H9 (cell line): ENCODE data around the gene COG2. TPM values are rescaled to one million over a fixed set of nuclear protein-coding genes. Genes with fewer than 3 reads are reported as not detected.

Experiments
- DNase-seq: peaks from one replicate; pipeline ENCODE4 v3.0.0-alpha.2; 2017
- H2AFZ ChIP-seq: one replicate; pipeline ENCODE4 v1.6.1; 2013; ENCODE audit warnings: mild to moderate bottlenecking, low read length, control low read depth, moderate library complexity
- H2AK5ac ChIP-seq: 2 replicates; pipeline ENCODE4 v1.6.1; 2013; ENCODE audit warnings: low read length, control low read depth, mixed read lengths; ENCODE audit not compliant: insufficient read length
- H2BK120ac ChIP-seq: one replicate; pipeline ENCODE4 v1.6.1; 2013; ENCODE audit warnings: low read depth, mild to moderate bottlenecking, low read length, control low read depth, inconsistent platforms; ENCODE audit not compliant: poor library complexity, severe bottlenecking
- H2BK12ac ChIP-seq: 2 replicates; pipeline ENCODE4 v1.6.1; 2013; ENCODE audit warnings: low read length, control low read depth, mixed read lengths, low read depth; ENCODE audit not compliant: insufficient read length
- H2BK15ac ChIP-seq: 2 replicates; pipeline ENCODE4 v1.6.1; 2013; ENCODE audit warnings: low read depth, low read length, control low read depth
- H2BK20ac ChIP-seq: one replicate; pipeline ENCODE4 v1.6.1; 2013; ENCODE audit warnings: low read depth, mild to moderate bottlenecking, low read length, control low read depth, inconsistent platforms; ENCODE audit not compliant: poor library complexity, severe bottlenecking
- H2BK5ac ChIP-seq: 2 replicates; pipeline ENCODE4 v1.6.1; 2013; ENCODE audit warnings: low read length, control low read depth, mixed read lengths; ENCODE audit not compliant: insufficient read length
- H3K14ac ChIP-seq: 2 replicates; pipeline ENCODE4 v1.6.1; 2013; ENCODE audit warnings: low read length, control low read depth; ENCODE audit not compliant: insufficient read depth
- H3K18ac ChIP-seq: 2 replicates; pipeline ENCODE4 v1.6.1; 2013; ENCODE audit warnings: low read depth, mild to moderate bottlenecking, mixed read lengths, low read length, control low read depth; ENCODE audit not compliant: insufficient read length
- H3K23ac ChIP-seq: 2 replicates; pipeline ENCODE4 v1.6.1; 2013; ENCODE audit warnings: low read length, control low read depth, mixed read lengths, low read depth; ENCODE audit not compliant: insufficient read length
- H3K23me2 ChIP-seq: 2 replicates; pipeline ENCODE4 v1.6.1; 2013; ENCODE audit warnings: low read depth, mild to moderate bottlenecking, mixed read lengths, low read length, control low read depth; ENCODE audit not compliant: insufficient read length, poor library complexity, severe bottlenecking
- H3K27ac ChIP-seq: 2 replicates; pipeline ENCODE4 v1.5.1; 2013; ENCODE audit warnings: low read length, control low read depth, mixed read lengths, low read depth; ENCODE audit not compliant: insufficient read length
- H3K27me3 ChIP-seq: 2 replicates; pipeline ENCODE4 v1.6.1; 2013; ENCODE audit warnings: low read length, control low read depth, inconsistent platforms; ENCODE audit not compliant: insufficient read depth
- H3K4ac ChIP-seq: 2 replicates; pipeline ENCODE4 v1.6.1; 2013; ENCODE audit warnings: low read depth, mild to moderate bottlenecking, control low read depth, inconsistent platforms, low read length, moderate library complexity
- H3K4me1 ChIP-seq: 2 replicates; pipeline ENCODE4 v1.6.1; 2013; ENCODE audit warnings: low read length, control low read depth, inconsistent platforms; ENCODE audit not compliant: insufficient read depth
- H3K4me2 ChIP-seq: 2 replicates; pipeline ENCODE4 v1.6.1; 2013; ENCODE audit warnings: low read length, control low read depth, mixed read lengths; ENCODE audit not compliant: insufficient read length, insufficient read depth
- H3K56ac ChIP-seq: 2 replicates; pipeline ENCODE4 v1.6.1; 2013; ENCODE audit warnings: low read depth, mild to moderate bottlenecking, mixed read lengths, low read length, control low read depth; ENCODE audit not compliant: insufficient read length
- H3K79me1 ChIP-seq: 2 replicates; pipeline ENCODE4 v1.6.1; 2013; ENCODE audit warnings: low read depth, mild to moderate bottlenecking, moderate library complexity, low read length, control low read depth, inconsistent platforms; ENCODE audit not compliant: insufficient read depth, poor library complexity, severe bottlenecking
- H3K79me2 ChIP-seq: 2 replicates; pipeline ENCODE4 v1.6.1; 2013; ENCODE audit warnings: low read length, control low read depth, inconsistent platforms; ENCODE audit not compliant: insufficient read depth
- H3K9ac ChIP-seq: 2 replicates; pipeline ENCODE4 v1.6.1; 2013; ENCODE audit warnings: low read length, control low read depth, mixed read lengths; ENCODE audit not compliant: insufficient read length; ENCODE audit errors: extremely low read depth
- H3K9me3 ChIP-seq: one replicate; pipeline ENCODE4 v1.6.1; 2013; ENCODE audit warnings: low read depth, low read length, inconsistent platforms; ENCODE audit not compliant: control insufficient read depth
- H3T11ph ChIP-seq: one replicate; pipeline ENCODE4 v1.6.1; 2013; ENCODE audit warnings: mild to moderate bottlenecking, low read length, control low read depth, inconsistent platforms
- H4K20me1 ChIP-seq: one replicate; pipeline ENCODE4 v1.6.1; 2013; ENCODE audit not compliant: control insufficient read depth, insufficient read length, insufficient read depth
- H4K5ac ChIP-seq: 2 replicates; pipeline ENCODE4 v1.6.1; 2013; ENCODE audit warnings: low read depth, mild to moderate bottlenecking, mixed read lengths, low read length, control low read depth; ENCODE audit not compliant: insufficient read length
- H4K8ac ChIP-seq: replicated peaks from 2 replicates; pipeline ENCODE4 v1.6.1; 2013; ENCODE audit warnings: low read length, control low read depth, mixed read lengths, low read depth; ENCODE audit not compliant: insufficient read length
- H4K91ac ChIP-seq: 2 replicates; pipeline ENCODE4 v1.6.1; 2013; ENCODE audit warnings: low read depth, mild to moderate bottlenecking, moderate library complexity, mixed read lengths, low read length, control low read depth; ENCODE audit not compliant: insufficient read length
- H3K27ac Mint-ChIP-seq, 3 experiments: 2 replicates in 2 of 3; 3 replicates in 1 of 3; pipeline ENCODE4 v1.8.0; 2020 to 2021; ENCODE audit warnings: mixed read lengths in 3 of 3, mild to moderate bottlenecking in 1 of 3, moderate library complexity in 1 of 3
- H3K27me3 Mint-ChIP-seq: 2 replicates; pipeline ENCODE4 v1.8.0; 2021; ENCODE audit warnings: low read depth, mild to moderate bottlenecking, moderate library complexity, mixed read lengths
- H3K36me3 Mint-ChIP-seq, 3 experiments: 2 replicates in 2 of 3; 3 replicates in 1 of 3; pipeline ENCODE4 v1.8.0; 2020 to 2021; ENCODE audit warnings: low read depth in 3 of 3, mixed read lengths in 3 of 3; ENCODE audit not compliant: insufficient read depth in 1 of 3
- H3K4me1 Mint-ChIP-seq, 2 experiments: 2 replicates each; pipeline ENCODE4 v1.8.0; 2020; ENCODE audit warnings: mixed read lengths in 2 of 2
- H3K4me3 Mint-ChIP-seq, 2 experiments: 2 replicates in 1 of 2; 3 replicates in 1 of 2; pipeline ENCODE4 v1.8.0; 2020 to 2021; ENCODE audit warnings: mild to moderate bottlenecking in 2 of 2, mixed read lengths in 2 of 2, moderate library complexity in 1 of 2
- H3K9me3 Mint-ChIP-seq, 2 experiments: 2 replicates in 1 of 2; 3 replicates in 1 of 2; pipeline ENCODE4 v1.8.0; 2020; ENCODE audit warnings: mild to moderate bottlenecking in 2 of 2, mixed read lengths in 2 of 2, moderate library complexity in 1 of 2
- CTCF ChIP-seq: fragments of 200-600 bp; sonication (generic); conservative IDR thresholded peaks from 3 replicates; pipeline ENCODE4 v1.8.0; 2021; ENCODE audit warnings: antibody characterized with exemption, mild to moderate bottlenecking
- WGBS: extraction: QIAGEN DNeasy Blood & Tissue Kit; methylation state at CpG from one replicate; pipeline ENCODE4 v1.1.7; 2013; ENCODE audit warnings: missing lambda C conversion rate, low lambda C conversion rate, mixed read lengths; ENCODE audit not compliant: insufficient read length; ENCODE audit errors: extremely low coverage; 5-methylcytosine and 5-hydroxymethylcytosine counted together
- total RNA-seq: library from RNA; stranded (reverse); gene quantifications from 2 replicates; pipeline ENCODE4 v1.2.1, GENCODE V29; 2021

Gene COG2
- total RNA-seq, 1 experiment from 2014 or later = 42.2 TPM

- no peaks in the 10 kb centered on the region for H3K79me2 ChIP-seq
- no peaks in the 10 kb centered on the region for H3K27me3 ChIP-seq
- H3K18ac ChIP-seq = no peak overlapping the region
- H3K79me1 ChIP-seq = no peaks in the 10 kb centered on the region
- no peak overlapping the region for H3K56ac ChIP-seq
- H3K9me3 ChIP-seq = no peaks in the 10 kb centered on the region
- no peaks in the 10 kb centered on the region for H3K23me2 ChIP-seq
- no peak overlapping the region for H3K27ac Mint-ChIP-seq
- H2BK5ac ChIP-seq = no peak overlapping the region
- H2BK20ac ChIP-seq = no peak overlapping the region
- no peak overlapping the region for H2AFZ ChIP-seq
- TF ChIP-seq CTCF = no peak
- no peak overlapping the region for H3K23ac ChIP-seq
- no peak overlapping the region for H4K8ac ChIP-seq
- no peak overlapping the region for H3T11ph ChIP-seq
- DNase-seq = no peak
- no CpG with 5 or more reads among the region's 8 CpGs for WGBS
- no peak overlapping the region for H3K4me2 ChIP-seq
- H3K27me3 Mint-ChIP-seq = peaks cover 9% of the 10 kb centered on the region
- no peak overlapping the region for H2AK5ac ChIP-seq
- H3K4ac ChIP-seq = no peak overlapping the region
- no peak overlapping the region for H3K9ac ChIP-seq
- peaks cover 4 to 11% of the 10 kb centered on the region in 2 experiments for H3K4me1 Mint-ChIP-seq
- H3K9me3 Mint-ChIP-seq = no peaks in the 10 kb centered on the region
- no peak overlapping the region for H3K4me3 Mint-ChIP-seq
- no peak overlapping the region for H2BK15ac ChIP-seq
- H4K20me1 ChIP-seq = no peaks in the 10 kb centered on the region
- no peak overlapping the region for H2BK120ac ChIP-seq
- no peak overlapping the region for H4K91ac ChIP-seq
- H3K36me3 Mint-ChIP-seq = peaks cover 12 to 27% (median 25%) of the 10 kb centered on the region in 3 experiments; a peak in 6 of 7 replicates
- H2BK12ac ChIP-seq = no peak overlapping the region
- H4K5ac ChIP-seq = no peak overlapping the region
- no peaks in the 10 kb centered on the region for H3K4me1 ChIP-seq
- H3K14ac ChIP-seq = no peak overlapping the region
- no peak overlapping the region for H3K27ac ChIP-seq
Observed at GRCh38 chr1:230696218-230696617, 53.9 kb downstream of the COG2 start.
